HG02798 (cell line): ENCODE measurements around the gene ALK.

Experiments
- ATAC-seq: cut with Tn5 transposase; IDR thresholded peaks from one replicate; pipeline ENCODE4 v1.9.1; 2021; ENCODE audit warnings: mild to moderate bottlenecking; ENCODE audit not compliant: unreplicated experiment, poor library complexity

Gene ALK

GRCh38 chr2:29726976-29727375, 194.4 kb downstream of the ALK start:
- ATAC-seq: no peak

- no peak for ATAC-seq
These were observed 195.8 kb downstream of the ALK start for GRCh38 chr2:29725610-29726009.

GRCh38 chr2:29724282-29724681, 197.1 kb downstream of the ALK start:
- peak; percentile 49 for ATAC-seq

- ATAC-seq: peak; percentile 81
These were observed 198.0 kb downstream of the ALK start for GRCh38 chr2:29723255-29724001.

- ATAC-seq: no peak
These were observed 201.7 kb downstream of the ALK start for GRCh38 chr2:29719639-29720038.

GRCh38 chr2:29718076-29718686, 203.2 kb downstream of the ALK start:
- no peak for ATAC-seq

- no peak for ATAC-seq
These were observed 205.7 kb downstream of the ALK start for GRCh38 chr2:29715655-29716054.

- ATAC-seq: no peak
These were observed 207.1 kb downstream of the ALK start for GRCh38 chr2:29714333-29714732.

- no peak for ATAC-seq
These were observed 215.1 kb downstream of the ALK start for GRCh38 chr2:29706171-29706720.

- ATAC-seq: no peak
These were observed 215.8 kb downstream of the ALK start for GRCh38 chr2:29705616-29706015.

GRCh38 chr2:29703336-29703735, 218.1 kb downstream of the ALK start:
- ATAC-seq: no peak

GRCh38 chr2:29702276-29702675, 219.1 kb downstream of the ALK start:
- no peak for ATAC-seq

GRCh38 chr2:29700560-29700959, 220.8 kb downstream of the ALK start:
- no peak for ATAC-seq

- ATAC-seq: no peak
These were observed 222.3 kb downstream of the ALK start for GRCh38 chr2:29699045-29699444.

GRCh38 chr2:29698216-29698615, 223.2 kb downstream of the ALK start:
- no peak for ATAC-seq

GRCh38 chr2:29697715-29698114, 223.7 kb downstream of the ALK start:
- no peak for ATAC-seq

- ATAC-seq: no peak
These were observed 224.2 kb downstream of the ALK start for GRCh38 chr2:29697181-29697580.

GRCh38 chr2:29694741-29695140, 226.6 kb downstream of the ALK start:
- no peak for ATAC-seq

- no peak for ATAC-seq
These were observed 229.9 kb downstream of the ALK start for GRCh38 chr2:29691391-29691950.

GRCh38 chr2:29689666-29690065, 231.7 kb downstream of the ALK start:
- ATAC-seq: no peak

- ATAC-seq: no peak
These were observed 233.0 kb downstream of the ALK start for GRCh38 chr2:29688429-29688828.
